BLaER1 treated with 17β-estradiol and CSF1 and Interleukin-3, amounts not matched to agents 10 nM and 100 nM (cell line): ENCODE measurements around the gene PHEX.

Experiments used
- H3K27ac ChIP-seq, 11 experiments: shearing (Covaris generic); formaldehyde crosslinking; 2 replicates each; pipeline ENCODE4 v1.8.1; 2022
- H3K27me3 ChIP-seq, 11 experiments: shearing (Covaris generic); formaldehyde crosslinking; 2 replicates each; pipeline ENCODE4 v1.8.1; 2022
- H3K36me3 ChIP-seq, 11 experiments: shearing (Covaris generic); formaldehyde crosslinking; 2 replicates each; pipeline ENCODE4 v1.8.1; 2022
- H3K4me1 ChIP-seq, 10 experiments: shearing (Covaris generic); formaldehyde crosslinking; 2 replicates each; pipeline ENCODE4 v1.8.1; 2022
- H3K4me2 ChIP-seq, 11 experiments: shearing (Covaris generic); formaldehyde crosslinking; 2 replicates each; pipeline ENCODE4 v1.8.1; 2022
- H3K4me3 ChIP-seq, 10 experiments: shearing (Covaris generic); formaldehyde crosslinking; 2 replicates each; pipeline ENCODE4 v1.8.1; 2022
- H3K9ac ChIP-seq, 11 experiments: shearing (Covaris generic); formaldehyde crosslinking; 2 replicates each; pipeline ENCODE4 v1.8.1; 2022
- H3K9me3 ChIP-seq, 11 experiments: shearing (Covaris generic); formaldehyde crosslinking; replicated peaks in 1 of 11; 2 replicates each; pipeline ENCODE4 v1.8.1; 2022
- H4K20me1 ChIP-seq, 11 experiments: shearing (Covaris generic); formaldehyde crosslinking; 2 replicates each; pipeline ENCODE4 v1.8.1; 2022
- Cebpa-rat ChIP-seq, 11 experiments: shearing (Covaris generic); IDR thresholded peaks; 2 replicates each; pipeline ENCODE4 v1.8.1; 2022

Gene PHEX

DNA sequence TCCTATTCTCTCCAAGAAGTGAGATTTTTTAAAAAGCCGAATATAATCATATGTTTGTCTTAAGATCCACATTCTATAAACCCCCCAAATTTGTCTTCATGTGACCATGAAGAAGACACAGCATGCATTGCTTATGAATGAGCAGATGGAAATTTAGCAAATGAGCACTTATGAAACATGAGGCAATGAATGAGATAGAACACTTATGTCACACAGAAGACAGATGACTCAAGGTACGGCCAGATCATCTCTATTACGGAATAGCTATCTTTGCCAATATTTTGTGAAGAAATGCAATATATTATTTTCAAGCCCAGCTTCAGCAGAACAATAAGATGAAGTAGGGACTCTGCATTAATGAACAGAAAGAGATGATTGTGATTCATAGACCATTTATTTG lies 21.4 kb downstream of the PHEX start:
- H3K4me1 ChIP-seq, result peaks cover 22 to 32% (median 25%) of the 10 kb centered on the region in 10 experiments
- H3K27ac ChIP-seq, result no peak overlapping the region
- H4K20me1 ChIP-seq, result no peaks in the 10 kb centered on the region
- no peak overlapping the region for H3K4me3 ChIP-seq
- peaks cover 0 to 15% (median 0%) of the 10 kb centered on the region in 11 experiments; a peak in 5 of 22 replicates for H3K9me3 ChIP-seq
- no peaks in the 10 kb centered on the region for H3K36me3 ChIP-seq
- H3K9ac ChIP-seq, result no peak overlapping the region
- H3K4me2 ChIP-seq, result no peak overlapping the region
- TF ChIP-seq Cebpa-rat (IDR thresholded peaks at IDR 0.05), result no peak
- H3K27me3 ChIP-seq, result no peaks in the 10 kb centered on the region

GRCh38 chrX:22056235-22056634 lies 24.1 kb downstream of the PHEX start:
- H4K20me1 ChIP-seq, result no peaks in the 10 kb centered on the region

DNA sequence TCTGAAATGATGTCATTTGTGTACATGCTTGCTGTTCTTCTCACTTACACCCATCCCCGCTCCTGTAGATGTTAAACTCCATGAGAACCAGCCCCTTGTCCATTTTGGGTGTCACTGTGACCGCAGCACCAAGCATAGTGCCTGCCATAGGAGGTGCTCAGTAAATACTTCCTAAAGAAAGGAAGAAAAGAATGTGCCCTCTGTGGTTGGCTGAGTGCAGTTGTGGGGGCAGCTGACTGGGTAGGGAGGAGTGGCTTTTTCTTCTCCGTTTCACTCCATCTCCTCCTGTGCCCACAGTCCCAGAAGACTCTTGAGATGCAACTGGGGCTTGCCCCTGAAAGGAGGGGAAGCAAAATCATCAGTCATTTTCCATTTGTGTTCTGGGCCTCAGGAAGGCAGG lies 25.5 kb downstream of the PHEX start:
- peak overlapping the region in 7 of 10 experiments; percentile 6 to 46 (median 20); a peak in 8 of 20 replicates for H3K4me3 ChIP-seq
- peak overlapping the region; percentile 46 to 85 (median 62); a peak in 20 of 22 replicates for H3K27ac ChIP-seq
- peaks cover 57 to 72% (median 64%) of the 10 kb centered on the region in 10 experiments for H3K4me1 ChIP-seq
- H3K36me3 ChIP-seq, result no peaks in the 10 kb centered on the region
- TF ChIP-seq Cebpa-rat (IDR thresholded peaks at IDR 0.05), result no peak
- H3K9me3 ChIP-seq, result peaks cover 0 to 23% (median 3%) of the 10 kb centered on the region in 11 experiments; a peak in 9 of 22 replicates
- H3K27me3 ChIP-seq, result no peaks in the 10 kb centered on the region
- peak overlapping the region in 8 of 11 experiments; percentile 23 to 71 (median 52); a peak in 13 of 22 replicates for H3K9ac ChIP-seq
- peak overlapping the region; percentile 55 to 83 (median 76) for H3K4me2 ChIP-seq
- H4K20me1 ChIP-seq, result no peaks in the 10 kb centered on the region

More at GRCh38 chrX:22056235-22056634, 24.1 kb downstream of the PHEX start:
- H3K4me1 ChIP-seq, result peaks cover 49 to 59% (median 52%) of the 10 kb centered on the region in 10 experiments
- H3K4me2 ChIP-seq, result peak overlapping the region in 9 of 11 experiments; percentile 34 to 83 (median 63); a peak in 12 of 22 replicates
- no peak overlapping the region for H3K9ac ChIP-seq
- H3K9me3 ChIP-seq, result peaks cover 0 to 15% (median 0%) of the 10 kb centered on the region in 11 experiments; a peak in 5 of 22 replicates
- no peaks in the 10 kb centered on the region for H3K36me3 ChIP-seq
- H3K27ac ChIP-seq, result peak overlapping the region; percentile 18 to 85 (median 47); a peak in 16 of 22 replicates
- H3K4me3 ChIP-seq, result no peak overlapping the region
- H3K27me3 ChIP-seq, result no peaks in the 10 kb centered on the region
- TF ChIP-seq Cebpa-rat (IDR thresholded peaks at IDR 0.05), result no peak

- Histone ChIP-seq H3K9me3 (peaks cover 0 to 24% (median 3%) of the 10 kb centered on the region in 11 experiments; a peak in 10 of 22 replicates), H3K9ac (peak overlapping the region in 4 of 11 experiments; percentile 49 to 61 (median 52); a peak in 10 of 22 replicates), H3K27ac (peak overlapping the region in 10 of 11 experiments; percentile 33 to 85 (median 65); a peak in 20 of 22 replicates), H3K4me2 (peak overlapping the region; percentile 55 to 83 (median 76)), H3K4me1 (peaks cover 70 to 89% (median 81%) of the 10 kb centered on the region in 10 experiments), H4K20me1 (no peaks in the 10 kb centered on the region), H3K36me3 (no peaks in the 10 kb centered on the region), H3K4me3 (no peak overlapping the region), H3K27me3 (no peaks in the 10 kb centered on the region)
- TF ChIP-seq Cebpa-rat (IDR thresholded peaks at IDR 0.05), result no peak
Measured at GRCh38 chrX:22059775-22060174, 27.6 kb downstream of the PHEX start.

DNA sequence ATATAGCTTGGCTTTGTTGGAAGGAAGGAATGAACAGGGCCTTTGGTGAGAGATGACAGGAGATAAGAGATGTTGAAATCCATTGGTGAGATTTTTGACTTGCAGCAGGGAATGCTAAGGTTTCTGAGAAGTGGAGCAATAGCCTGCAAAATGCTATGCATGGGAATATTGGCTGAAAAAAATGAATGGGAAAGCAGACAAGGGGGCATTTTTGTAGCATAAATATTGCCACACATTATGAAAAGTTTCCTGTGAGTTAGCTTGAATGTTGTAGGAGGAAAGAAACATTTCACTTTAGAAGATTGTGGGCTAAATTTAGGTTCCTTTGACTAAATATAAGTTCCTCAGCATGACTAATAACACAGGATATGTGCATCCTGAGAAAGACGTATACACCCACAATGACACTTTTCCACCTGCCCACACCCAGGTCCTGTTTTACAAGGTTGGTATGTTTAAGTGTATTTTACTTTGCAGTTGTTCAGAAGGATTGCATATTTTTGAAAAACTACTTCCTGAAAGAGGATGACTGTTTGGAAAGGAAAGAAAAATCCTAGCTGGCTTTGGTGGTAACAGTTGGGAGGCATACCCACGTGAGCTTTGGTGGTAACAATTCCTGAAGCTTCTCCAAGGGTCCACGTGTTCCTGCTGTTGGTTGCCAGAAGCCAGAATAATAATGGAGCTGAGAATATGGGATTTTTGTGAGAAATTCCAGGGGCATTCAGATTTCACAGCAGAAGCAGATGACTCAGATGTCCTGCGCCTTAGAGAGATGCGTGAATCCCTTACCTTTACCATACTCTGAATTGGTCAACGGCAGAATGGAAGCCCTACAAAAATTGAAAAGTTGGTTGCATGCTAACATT lies 28.5 kb downstream of the PHEX start:
- H3K4me2 ChIP-seq, result peak overlapping the region; percentile 55 to 83 (median 76)
- peak in 4 of 11 experiments; percentile 16 to 63 (median 36); a peak in 3 of 22 replicates for TF ChIP-seq Cebpa-rat (IDR thresholded peaks at IDR 0.05)
- H3K4me1 ChIP-seq, result peaks cover 68 to 88% (median 81%) of the 10 kb centered on the region in 10 experiments
- H3K9ac ChIP-seq, result peak overlapping the region in 6 of 11 experiments; percentile 27 to 66 (median 50); a peak in 12 of 22 replicates
- H3K27me3 ChIP-seq, result no peaks in the 10 kb centered on the region
- peaks cover 0 to 28% (median 3%) of the 10 kb centered on the region in 11 experiments; a peak in 11 of 22 replicates for H3K9me3 ChIP-seq
- peak overlapping the region in 10 of 11 experiments; percentile 33 to 85 (median 65); a peak in 21 of 22 replicates for H3K27ac ChIP-seq
- no peak overlapping the region for H3K4me3 ChIP-seq
- H4K20me1 ChIP-seq, result no peaks in the 10 kb centered on the region
- no peaks in the 10 kb centered on the region for H3K36me3 ChIP-seq

GRCh38 chrX:22063284-22063683 lies 31.2 kb downstream of the PHEX start:
- Histone ChIP-seq H3K27me3 (no peaks in the 10 kb centered on the region), H4K20me1 (no peaks in the 10 kb centered on the region), H3K4me2 (peak overlapping the region; percentile 51 to 83 (median 72)), H3K4me1 (peaks cover 53 to 89% (median 82%) of the 10 kb centered on the region in 10 experiments), H3K36me3 (no peaks in the 10 kb centered on the region), H3K9me3 (peaks cover 0 to 32% (median 4%) of the 10 kb centered on the region in 11 experiments; a peak in 10 of 22 replicates), H3K9ac (peak overlapping the region in 4 of 11 experiments; percentile 24 to 69 (median 40); a peak in 4 of 22 replicates), H3K27ac (peak overlapping the region in 6 of 11 experiments; percentile 2 to 85 (median 72); a peak in 9 of 22 replicates), H3K4me3 (peak overlapping the region in 2 of 10 experiments; percentile 12 to 30; a peak in 1 of 20 replicates)
- TF ChIP-seq Cebpa-rat (IDR thresholded peaks at IDR 0.05), result no peak

- H3K27me3 ChIP-seq, result no peaks in the 10 kb centered on the region
- no peak for TF ChIP-seq Cebpa-rat (IDR thresholded peaks at IDR 0.05)
- H3K4me3 ChIP-seq, result no peak overlapping the region
- H3K4me2 ChIP-seq, result peak overlapping the region in 7 of 11 experiments; percentile 1 to 54 (median 31); a peak in 10 of 22 replicates
- H3K9ac ChIP-seq, result peak overlapping the region in 1 of 11 experiments; percentile 14; a peak in 1 of 22 replicates
- H3K27ac ChIP-seq, result 0 out of 22 replicates have a peak overlapping the region, but pooled peaks of 1 of the 11 experiments have one; percentile 7
- H3K36me3 ChIP-seq, result no peaks in the 10 kb centered on the region
- H3K4me1 ChIP-seq, result peaks cover 11 to 50% (median 40%) of the 10 kb centered on the region in 10 experiments
- H4K20me1 ChIP-seq, result no peaks in the 10 kb centered on the region
- H3K9me3 ChIP-seq, result peaks cover 0 to 17% (median 4%) of the 10 kb centered on the region in 11 experiments; a peak in 9 of 22 replicates
Measured at GRCh38 chrX:22069586-22069985, 37.5 kb downstream of the PHEX start.

GRCh38 chrX:22073928-22074327 lies 41.8 kb downstream of the PHEX start:
- Histone ChIP-seq H3K36me3 (no peaks in the 10 kb centered on the region), H3K27ac (no peak overlapping the region), H3K9me3 (no peaks in the 10 kb centered on the region), H3K4me2 (no peak overlapping the region), H3K4me1 (peaks cover 0 to 23% (median 17%) of the 10 kb centered on the region in 10 experiments; a peak in 11 of 20 replicates), H3K4me3 (no peak overlapping the region), H3K9ac (no peak overlapping the region), H4K20me1 (no peaks in the 10 kb centered on the region), H3K27me3 (no peaks in the 10 kb centered on the region)
- no peak for TF ChIP-seq Cebpa-rat (IDR thresholded peaks at IDR 0.05)
